ENCODE results near the gene KAZALD1.
A peak's percentile ranks its signal among the peaks of the same experiment; 100 is the strongest.

DNA sequence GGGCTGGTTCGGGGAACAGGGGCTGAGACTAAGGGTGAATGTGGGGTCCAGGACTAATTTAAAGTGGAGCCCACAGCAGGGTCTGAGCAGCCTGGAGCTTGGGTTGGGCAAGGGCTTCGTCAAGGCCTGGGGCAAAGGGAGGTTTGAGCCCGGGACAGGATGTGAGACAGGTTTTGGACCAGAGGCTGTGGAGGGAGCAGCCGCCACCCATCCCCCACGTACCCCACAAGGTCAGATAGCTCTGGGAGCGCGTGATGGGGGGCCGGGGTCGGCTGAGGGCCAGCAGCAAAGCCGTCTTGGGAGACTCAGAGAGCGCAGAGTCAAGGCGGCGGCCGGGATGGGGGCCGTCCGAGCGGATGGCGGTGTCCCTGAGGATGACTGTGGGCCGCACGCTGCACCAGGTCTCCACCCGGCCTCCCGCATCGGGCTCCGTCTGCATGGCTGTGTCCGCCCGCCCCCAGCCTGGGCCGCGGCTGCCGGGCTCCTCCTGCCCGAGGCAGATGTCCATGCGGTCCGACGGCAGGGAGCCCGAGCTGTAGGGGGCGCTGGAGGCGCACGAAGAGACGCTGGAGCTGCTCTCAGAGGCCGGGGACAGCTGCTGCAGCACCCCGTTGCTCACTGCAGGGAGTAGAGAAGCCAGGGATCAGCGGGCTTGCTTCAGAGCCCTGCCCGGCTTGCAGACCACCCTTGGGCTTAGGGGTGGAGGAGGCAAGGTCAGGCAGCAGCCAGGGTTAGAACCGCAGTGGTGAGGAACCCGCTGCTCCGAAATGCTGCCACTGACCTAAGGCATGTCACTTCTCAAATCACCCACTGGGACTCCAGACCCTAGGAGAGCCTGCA is 43.0 kb upstream of the KAZALD1 start:
- TF ChIP-seq, protein P1, sequence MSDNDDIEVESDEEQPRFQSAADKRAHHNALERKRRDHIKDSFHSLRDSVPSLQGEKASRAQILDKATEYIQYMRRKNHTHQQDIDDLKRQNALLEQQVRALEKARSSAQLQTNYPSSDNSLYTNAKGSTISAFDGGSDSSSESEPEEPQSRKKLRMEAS (IDR thresholded peaks at IDR 0.05; ENCODE audit: low read depth), result peak; percentile 72
- no peak for TF ChIP-seq YY1 (IDR thresholded peaks at IDR 0.05; ENCODE audit: low read depth)
- TF ChIP-seq CHD2 (IDR thresholded peaks at IDR 0.05; ENCODE audit: low read length, partially characterized antibody), result no peak
- TF ChIP-seq TAF1 (IDR thresholded peaks at IDR 0.05; ENCODE audit: borderline replicate concordance, low read depth, low read length), result no peak
- TF ChIP-seq, protein P2, sequence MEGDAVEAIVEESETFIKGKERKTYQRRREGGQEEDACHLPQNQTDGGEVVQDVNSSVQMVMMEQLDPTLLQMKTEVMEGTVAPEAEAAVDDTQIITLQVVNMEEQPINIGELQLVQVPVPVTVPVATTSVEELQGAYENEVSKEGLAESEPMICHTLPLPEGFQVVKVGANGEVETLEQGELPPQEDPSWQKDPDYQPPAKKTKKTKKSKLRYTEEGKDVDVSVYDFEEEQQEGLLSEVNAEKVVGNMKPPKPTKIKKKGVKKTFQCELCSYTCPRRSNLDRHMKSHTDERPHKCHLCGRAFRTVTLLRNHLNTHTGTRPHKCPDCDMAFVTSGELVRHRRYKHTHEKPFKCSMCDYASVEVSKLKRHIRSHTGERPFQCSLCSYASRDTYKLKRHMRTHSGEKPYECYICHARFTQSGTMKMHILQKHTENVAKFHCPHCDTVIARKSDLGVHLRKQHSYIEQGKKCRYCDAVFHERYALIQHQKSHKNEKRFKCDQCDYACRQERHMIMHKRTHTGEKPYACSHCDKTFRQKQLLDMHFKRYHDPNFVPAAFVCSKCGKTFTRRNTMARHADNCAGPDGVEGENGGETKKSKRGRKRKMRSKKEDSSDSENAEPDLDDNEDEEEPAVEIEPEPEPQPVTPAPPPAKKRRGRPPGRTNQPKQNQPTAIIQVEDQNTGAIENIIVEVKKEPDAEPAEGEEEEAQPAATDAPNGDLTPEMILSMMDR (IDR thresholded peaks at IDR 0.05), result peak; percentile 76
- TF ChIP-seq RFX5 (IDR thresholded peaks at IDR 0.05; ENCODE audit: low read length), result no peak
- TF ChIP-seq EP300 (IDR thresholded peaks at IDR 0.05; ENCODE audit: borderline replicate concordance in 1 of 2, low read depth in 1 of 2, low read length in 1 of 2), result no peak
- TF ChIP-seq, protein P3, sequence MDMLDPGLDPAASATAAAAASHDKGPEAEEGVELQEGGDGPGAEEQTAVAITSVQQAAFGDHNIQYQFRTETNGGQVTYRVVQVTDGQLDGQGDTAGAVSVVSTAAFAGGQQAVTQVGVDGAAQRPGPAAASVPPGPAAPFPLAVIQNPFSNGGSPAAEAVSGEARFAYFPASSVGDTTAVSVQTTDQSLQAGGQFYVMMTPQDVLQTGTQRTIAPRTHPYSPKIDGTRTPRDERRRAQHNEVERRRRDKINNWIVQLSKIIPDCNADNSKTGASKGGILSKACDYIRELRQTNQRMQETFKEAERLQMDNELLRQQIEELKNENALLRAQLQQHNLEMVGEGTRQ (IDR thresholded peaks at IDR 0.05; ENCODE audit: borderline replicate concordance, low read depth, low read length), result no peak

Measured in SK-N-SH (cell line).